Right lobe of liver (tissue), 6 donors: Measurements from ENCODE around the gene C11orf65. TPM values are rescaled to one million over a fixed set of nuclear protein-coding genes. Genes with fewer than 3 reads are reported as not detected.
"Not testable (repeated sequence)": the region's sequence is repeated elsewhere in the genome, so short reads cannot be mapped to it uniquely, and the experiment has no call there.

Experiments used
- ATAC-seq, 4 donors: fragments of 200-7000 bp; cut with Tn5 transposase; one replicate each; pipeline ENCODE4 v1.9.1; 2020; ENCODE audit warnings: mild to moderate bottlenecking in 4 of 4, moderate library complexity in 4 of 4
- DNase-seq, 3 donors: peaks; one replicate each; pipeline ENCODE4 v3.0.0-alpha.2; 2020
- H3K27ac ChIP-seq, 3 donors: fragments of 200-600 bp; one replicate each; pipeline ENCODE4 v1.8.0; 2022
- H3K27me3 ChIP-seq, 2 donors: fragments of 200-600 bp; one replicate each; pipeline ENCODE4 v1.8.0; 2022
- H3K36me3 ChIP-seq, 4 donors: fragments of 200-600 bp; sonication (generic) in 1 of 4; one replicate each; pipeline versions ENCODE4 v1.5.1 to v1.8.0; 2017 to 2022; ENCODE audit warnings: control low read depth in 1 of 4
- H3K4me1 ChIP-seq, 4 donors: fragments of 200-600 bp; sonication (generic) in 1 of 4; one replicate each; pipeline versions ENCODE4 v1.5.1 to v1.8.0; 2017 to 2022; ENCODE audit warnings: control low read depth in 1 of 4
- H3K4me3 ChIP-seq, 3 donors: fragments of 200-600 bp; one replicate each; pipeline ENCODE4 v1.8.0; 2022
- H3K9me3 ChIP-seq, 4 donors: fragments of 200-600 bp; sonication (generic) in 1 of 4; one replicate each; pipeline versions ENCODE4 v1.5.1 to v1.8.0; 2017 to 2022; ENCODE audit warnings: control low read depth in 1 of 4
- POLR2A ChIP-seq: fragments of 450-650 bp; IDR thresholded peaks from one replicate; pipeline ENCODE4 v1.6.1; 2017; ENCODE audit warnings: antibody characterized with exemption, mild to moderate bottlenecking
- WGBS: methylation state at CpG from one replicate; pipeline ENCODE4 v1.1.6; 2018; ENCODE audit warnings: low coverage, low lambda C conversion rate; ENCODE audit not compliant: insufficient coverage; ENCODE audit errors: missing lambda C conversion rate; 5-methylcytosine and 5-hydroxymethylcytosine counted together
- intact Hi-C, 2 donors: fragments of 100-400 bp; cut with DNase I; formaldehyde crosslinking; loops; one replicate each; pipeline versions ENCODE4 v1.11.2 to v1.14.1; 2022
- total RNA-seq, 6 experiments: library from RNA; depleted of rRNA in 2 of 6; stranded (reverse); fragments of >200 nt in 2 of 6; fragmentation: NEBNext Ultra II Directional in 3 of 6; extraction: Animal tissue kit (Norgen Biotek cat#: 25700) in 3 of 6; gene quantifications; one replicate each; pipeline versions ENCODE4 v1.1.0 to v1.2.4, GENCODE V29; 2016 to 2023
- TF ChIP-seq, protein P1 (sequence below), 4 donors: fragments of 200-600 bp in 3 of 4; fragments of 450-650 bp in 1 of 4; IDR thresholded peaks; one replicate each; pipeline versions ENCODE4 v1.5.1 to v1.8.0; 2016 to 2022; ENCODE audit warnings: antibody characterized with exemption in 4 of 4, mild to moderate bottlenecking in 2 of 4
- donor health status: DM: no; HTN: yes; CAD: no.
- donor health status: DM: no; HTN: no; CAD: no.
- donor health status: DM: no; HTN: no; CAD: no.
- donor health status: DM: no; HTN: yes; CAD: no.
- donor health status: DM: no; HTN: yes; CAD: no.

C11orf65 gene
- total RNA-seq, 6 experiments from 2014 or later = 0.18 to 0.88 (median 0.58) TPM

DNA sequence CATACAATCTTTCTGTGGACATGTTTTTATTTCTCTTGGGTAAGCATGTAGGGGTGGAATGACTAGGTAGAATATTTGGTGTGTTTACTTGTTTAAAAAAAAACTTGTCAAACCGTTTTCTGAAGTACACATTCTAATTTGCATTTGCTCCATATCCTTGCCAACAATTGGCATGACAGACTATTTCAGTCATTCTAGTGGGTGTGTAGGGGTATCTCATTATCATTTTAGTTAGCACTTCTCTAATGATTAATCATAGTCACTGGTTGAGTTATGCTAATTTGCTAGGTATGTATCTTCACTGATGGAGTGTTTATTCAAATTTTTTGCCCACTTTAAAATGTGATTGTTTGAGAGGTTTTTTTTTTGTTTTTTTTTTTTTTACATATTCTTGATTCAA lies 64.3 kb downstream of the C11orf65 start:
- intact Hi-C loops = no loop called here
- ATAC-seq (no peak), DNase-seq (no peak)
- H3K27ac ChIP-seq = no peak overlapping the region
- WGBS = 38% methylated on average over 1 of the region's 1 CpG
- H3K4me3 ChIP-seq = no peak overlapping the region
- no peaks in the 10 kb centered on the region for H3K36me3 ChIP-seq
- no peaks in the 10 kb centered on the region for H3K4me1 ChIP-seq
- H3K27me3 ChIP-seq = no peaks in the 10 kb centered on the region
- TF ChIP-seq POLR2A = no peak
- TF ChIP-seq, protein P1, sequence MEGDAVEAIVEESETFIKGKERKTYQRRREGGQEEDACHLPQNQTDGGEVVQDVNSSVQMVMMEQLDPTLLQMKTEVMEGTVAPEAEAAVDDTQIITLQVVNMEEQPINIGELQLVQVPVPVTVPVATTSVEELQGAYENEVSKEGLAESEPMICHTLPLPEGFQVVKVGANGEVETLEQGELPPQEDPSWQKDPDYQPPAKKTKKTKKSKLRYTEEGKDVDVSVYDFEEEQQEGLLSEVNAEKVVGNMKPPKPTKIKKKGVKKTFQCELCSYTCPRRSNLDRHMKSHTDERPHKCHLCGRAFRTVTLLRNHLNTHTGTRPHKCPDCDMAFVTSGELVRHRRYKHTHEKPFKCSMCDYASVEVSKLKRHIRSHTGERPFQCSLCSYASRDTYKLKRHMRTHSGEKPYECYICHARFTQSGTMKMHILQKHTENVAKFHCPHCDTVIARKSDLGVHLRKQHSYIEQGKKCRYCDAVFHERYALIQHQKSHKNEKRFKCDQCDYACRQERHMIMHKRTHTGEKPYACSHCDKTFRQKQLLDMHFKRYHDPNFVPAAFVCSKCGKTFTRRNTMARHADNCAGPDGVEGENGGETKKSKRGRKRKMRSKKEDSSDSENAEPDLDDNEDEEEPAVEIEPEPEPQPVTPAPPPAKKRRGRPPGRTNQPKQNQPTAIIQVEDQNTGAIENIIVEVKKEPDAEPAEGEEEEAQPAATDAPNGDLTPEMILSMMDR (IDR thresholded peaks at IDR 0.05) = no peak
- H3K9me3 ChIP-seq = no peaks in the 10 kb centered on the region

DNA sequence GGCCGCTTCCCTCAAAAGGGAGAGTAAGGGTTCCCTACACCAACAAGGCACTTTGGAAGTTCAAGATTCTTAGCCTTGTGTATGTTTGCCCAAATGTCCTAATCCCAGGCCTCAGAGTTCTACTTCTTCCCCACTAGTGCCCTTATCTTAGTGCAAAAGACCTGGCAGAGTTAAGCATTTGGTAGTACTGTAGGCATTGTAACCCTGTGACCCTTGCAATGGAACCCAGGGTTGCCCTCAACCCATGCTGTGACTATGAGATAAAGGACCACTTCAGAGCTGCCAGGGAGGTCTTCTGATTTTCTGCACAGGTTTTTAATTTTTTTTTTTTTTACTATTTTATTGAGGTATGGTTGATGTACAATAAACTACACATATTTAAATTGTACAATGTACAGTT lies 65.1 kb downstream of the C11orf65 start:
- Histone ChIP-seq H3K36me3 (no peaks in the 10 kb centered on the region), H3K4me3 (no peak overlapping the region), H3K4me1 (no peaks in the 10 kb centered on the region), H3K9me3 (no peaks in the 10 kb centered on the region), H3K27ac (no peak overlapping the region), H3K27me3 (no peaks in the 10 kb centered on the region)
- DNase-seq (no peak), ATAC-seq (no peak)
- no peak for TF ChIP-seq POLR2A
- TF ChIP-seq, protein P1 (IDR thresholded peaks at IDR 0.05) = no peak
- intact Hi-C loops = no loop called here
- 86% methylated on average over 1 of the region's 1 CpG for WGBS

DNA sequence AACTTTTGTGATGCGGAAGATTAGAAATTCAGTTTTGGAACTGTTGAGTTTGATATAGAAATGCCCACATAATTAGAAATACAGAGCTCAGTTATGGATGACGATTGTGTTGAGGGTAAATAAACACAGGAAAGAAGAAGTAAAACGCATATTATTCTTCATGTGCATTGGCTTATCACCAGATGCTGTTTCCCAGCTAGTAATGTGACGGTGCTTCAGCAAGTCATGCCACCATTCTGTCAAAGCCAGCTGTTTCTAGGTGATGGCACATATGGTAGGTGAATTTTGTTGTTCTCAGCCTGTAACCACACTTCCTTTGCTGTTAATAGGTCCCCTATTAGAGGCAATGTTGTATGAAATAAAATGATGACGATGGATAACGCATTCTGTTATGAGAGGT lies 68.9 kb downstream of the C11orf65 start:
- Histone ChIP-seq H3K27me3 (no peaks in the 10 kb centered on the region), H3K36me3 (no peaks in the 10 kb centered on the region), H3K27ac (no peak overlapping the region), H3K4me3 (no peak overlapping the region), H3K9me3 (no peaks in the 10 kb centered on the region), H3K4me1 (no peaks in the 10 kb centered on the region)
- DNase-seq = no peak
- TF ChIP-seq POLR2A = no peak
- TF ChIP-seq, protein P1 (IDR thresholded peaks at IDR 0.05) = no peak
- no peak for ATAC-seq
- WGBS = 75% methylated on average over 5 of the region's 6 CpGs
- intact Hi-C loops = no loop called here

DNA sequence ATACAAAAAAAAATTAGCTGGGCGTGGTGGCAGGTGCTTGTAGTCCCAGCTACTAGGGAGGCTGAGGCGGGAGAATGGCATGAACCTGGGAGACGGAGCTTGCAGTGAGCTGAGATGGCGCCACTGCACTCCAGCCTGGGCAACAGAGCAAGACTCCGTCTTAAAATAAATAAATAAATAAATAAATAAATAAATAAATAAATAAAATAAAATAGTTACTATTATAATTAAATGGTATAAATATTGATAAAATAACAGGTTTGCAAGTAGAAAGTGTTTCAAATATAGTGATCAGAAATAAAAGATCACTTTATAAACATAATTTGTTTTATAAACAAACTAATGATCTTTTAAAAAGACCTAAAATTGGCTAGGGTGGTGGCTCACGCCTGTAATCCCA lies 70.7 kb downstream of the C11orf65 start:
- WGBS = 91% methylated on average over 5 of the region's 6 CpGs
- H3K27ac ChIP-seq, ATAC-seq, intact Hi-C loops, H3K27me3 ChIP-seq, H3K4me1 ChIP-seq, H3K36me3 ChIP-seq, H3K9me3 ChIP-seq, DNase-seq, H3K4me3 ChIP-seq: not testable (repeated sequence)

DNA sequence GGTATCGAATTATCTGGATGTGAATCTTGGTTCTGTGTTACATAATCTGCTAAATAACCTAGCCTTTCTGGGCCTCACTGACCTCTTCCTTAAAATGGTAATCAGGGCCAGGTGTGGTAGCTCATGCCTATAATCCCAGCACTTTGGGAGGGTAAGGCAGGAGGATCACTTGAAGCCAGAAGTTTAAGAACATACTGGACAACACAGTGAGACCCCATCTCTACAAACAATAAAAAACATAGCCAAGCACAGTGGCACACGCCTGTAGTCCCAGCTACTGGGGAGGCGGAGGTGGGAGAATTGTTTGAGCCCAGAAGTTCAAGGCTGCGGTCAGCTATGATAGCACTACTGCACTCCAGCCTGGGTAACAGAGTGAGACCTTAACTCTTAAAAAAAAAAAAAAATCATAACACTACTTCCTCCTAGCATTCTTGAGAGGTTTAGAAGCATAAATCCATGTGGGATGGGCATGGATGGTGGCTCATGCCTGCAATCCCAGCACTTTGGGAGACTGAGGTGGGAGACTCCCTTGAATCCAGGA lies 72.5 kb downstream of the C11orf65 start:
- DNase-seq = no peak
- WGBS = 92% methylated on average over 4 of the region's 4 CpGs
- ATAC-seq = no peak

More for the DNA sequence above, 72.5 kb downstream of the C11orf65 start:
- no peaks in the 10 kb centered on the region for H3K27me3 ChIP-seq
- H3K4me1 ChIP-seq = no peaks in the 10 kb centered on the region
- no peak overlapping the region for H3K27ac ChIP-seq
- H3K4me3 ChIP-seq = no peak overlapping the region
- intact Hi-C loops = no loop called here
- TF ChIP-seq, protein P1 (IDR thresholded peaks at IDR 0.05) = no peak
- no peak for TF ChIP-seq POLR2A
- H3K9me3 ChIP-seq = no peaks in the 10 kb centered on the region
- no peaks in the 10 kb centered on the region for H3K36me3 ChIP-seq
